Peyer's patch (tissue), 4 donors: ENCODE results near the gene JUN.

Experiments
- CTCF ChIP-seq, 6 experiments: fragments of 450-650 bp in 4 of 6; fragments of 200-600 bp in 2 of 6; sonication (generic) in 1 of 6; IDR thresholded peaks; one replicate each; pipeline ENCODE4 v1.5.1; 2017 to 2019; ENCODE audit warnings: antibody characterized with exemption in 6 of 6, mild to moderate bottlenecking in 3 of 6, moderate library complexity in 1 of 6
- POLR2A ChIP-seq, 2 donors: fragments of 450-650 bp; IDR thresholded peaks; one replicate each; pipeline ENCODE4 v1.5.1; 2017; ENCODE audit warnings: antibody characterized with exemption in 2 of 2, mild to moderate bottlenecking in 2 of 2, moderate library complexity in 2 of 2

GRCh38 chr1:58746182-58746581, 37.7 kb downstream of the JUN start:
- no peak for TF ChIP-seq CTCF (IDR thresholded peaks at IDR 0.05)
- no peak for TF ChIP-seq POLR2A (IDR thresholded peaks at IDR 0.05)
